ENCODE measurements around the gene IL9R. TPM values are rescaled to one million over a fixed set of nuclear protein-coding genes. Genes with fewer than 3 reads are reported as not detected.
"Not testable (repeated sequence)": the region's sequence is repeated elsewhere in the genome, so short reads cannot be mapped to it uniquely, and the experiment has no call there.

Gene IL9R
- total RNA-seq (2014; rRNA removed; shearing (Covaris generic); ENCODE audit: low replicate concordance) = not detected in 2 replicates

GRCh38 chrX:155997436-155997835, at the start of gene IL9R:
IL9R (plus strand) TSS chrX:155997696; CDS start chrX:155997760, 64 bp downstream.
- DNase-seq (ENCODE audit: low read depth) = no peak
- in situ Hi-C loops (cut with HindIII; ENCODE audit: low pct_unique_long_range_greater_than_20kb, low sequenced_read_pairs) = no loop called here

- no peak for DNase-seq (ENCODE audit: low read depth)
- in situ Hi-C loops (cut with HindIII; ENCODE audit: low pct_unique_long_range_greater_than_20kb, low sequenced_read_pairs) = no loop called here
These were observed 48.4 kb upstream of the IL9R start for GRCh38 chrX:155949098-155949497.

DNA sequence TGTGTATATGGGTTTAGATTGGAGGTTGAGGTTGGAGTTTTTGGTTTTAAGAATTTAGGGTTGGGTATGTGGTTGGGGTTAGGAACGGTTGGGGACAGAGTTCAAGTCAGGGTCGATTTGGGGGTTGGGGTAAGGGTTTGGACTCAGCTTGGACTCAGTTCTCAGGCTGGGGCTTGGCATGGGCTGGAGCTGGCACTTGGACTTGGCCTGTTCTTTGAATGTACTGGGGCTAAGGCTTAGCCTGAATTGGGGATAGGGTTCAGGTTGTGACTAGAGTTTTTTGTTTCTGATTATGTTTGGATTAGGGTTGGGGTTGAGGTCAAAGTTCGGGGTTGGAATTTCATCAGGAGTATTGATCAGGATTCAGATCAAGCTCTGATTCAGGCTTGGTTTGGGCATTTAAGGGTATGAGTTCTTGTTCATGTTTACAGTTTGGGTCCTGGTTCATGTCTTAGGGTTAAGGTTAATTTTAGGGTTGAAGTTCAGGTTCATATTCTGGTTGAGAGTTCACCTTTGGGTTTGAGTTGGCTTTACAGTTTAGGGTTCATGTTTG, 46.2 kb upstream of the IL9R start:
- DNase-seq (ENCODE audit: low read depth) = no peak
- in situ Hi-C loops (cut with HindIII; ENCODE audit: low pct_unique_long_range_greater_than_20kb, low sequenced_read_pairs) = no loop called here

DNA sequence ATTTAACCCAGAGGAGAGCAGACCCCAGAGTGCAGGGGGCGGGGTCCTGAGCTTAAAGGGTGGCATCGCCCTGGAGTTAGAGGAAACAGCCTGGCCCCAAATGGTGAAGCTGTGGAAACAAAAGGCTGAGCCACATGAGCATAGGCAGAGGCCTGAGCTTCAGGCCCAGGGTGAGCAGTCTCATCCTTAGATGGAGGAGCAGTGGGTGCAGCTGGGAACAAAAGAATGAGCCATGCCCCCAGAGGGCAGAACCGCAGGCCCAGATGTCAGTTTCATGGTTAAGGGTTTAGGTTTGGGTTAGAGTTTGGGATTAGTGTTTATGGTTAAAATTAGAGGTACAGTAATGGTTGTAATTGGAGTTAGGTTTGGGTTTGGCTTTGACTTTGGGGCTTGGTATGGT, 44.4 kb upstream of the IL9R start:
- no peak for DNase-seq (ENCODE audit: low read depth)
- in situ Hi-C loops (cut with HindIII; ENCODE audit: low pct_unique_long_range_greater_than_20kb, low sequenced_read_pairs) = no loop called here

- no peak for DNase-seq (ENCODE audit: low read depth)
- in situ Hi-C loops (cut with HindIII; ENCODE audit: low pct_unique_long_range_greater_than_20kb, low sequenced_read_pairs) = no loop called here
These were observed 42.7 kb upstream of the IL9R start for GRCh38 chrX:155954793-155955192.

DNA sequence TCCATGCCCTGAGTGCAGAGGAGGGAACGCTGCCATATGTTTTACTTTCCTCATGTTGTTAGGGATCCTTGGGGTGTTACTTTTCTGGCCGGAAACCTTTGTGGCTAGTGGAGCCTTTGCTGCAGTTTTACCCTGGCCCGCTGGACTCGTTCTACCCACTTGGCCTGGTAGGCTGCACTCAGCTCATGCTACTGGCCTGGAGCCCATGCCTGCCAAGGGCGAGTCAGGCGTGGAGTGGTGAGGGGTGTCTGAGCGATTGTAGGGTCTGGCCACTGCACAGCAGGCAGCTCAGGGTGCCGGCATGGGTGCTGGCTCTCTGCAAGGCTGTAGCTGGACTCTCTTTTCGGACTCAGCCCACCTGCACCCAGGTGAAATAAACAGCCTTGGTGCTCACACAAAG, 41.4 kb upstream of the IL9R start:
- no peak for DNase-seq (ENCODE audit: low read depth)
- in situ Hi-C loops (cut with HindIII; ENCODE audit: low pct_unique_long_range_greater_than_20kb, low sequenced_read_pairs) = no loop called here

GRCh38 chrX:155956649-155957048, 40.8 kb upstream of the IL9R start:
- in situ Hi-C loops (cut with HindIII; ENCODE audit: low pct_unique_long_range_greater_than_20kb, low sequenced_read_pairs) = no loop called here

DNA sequence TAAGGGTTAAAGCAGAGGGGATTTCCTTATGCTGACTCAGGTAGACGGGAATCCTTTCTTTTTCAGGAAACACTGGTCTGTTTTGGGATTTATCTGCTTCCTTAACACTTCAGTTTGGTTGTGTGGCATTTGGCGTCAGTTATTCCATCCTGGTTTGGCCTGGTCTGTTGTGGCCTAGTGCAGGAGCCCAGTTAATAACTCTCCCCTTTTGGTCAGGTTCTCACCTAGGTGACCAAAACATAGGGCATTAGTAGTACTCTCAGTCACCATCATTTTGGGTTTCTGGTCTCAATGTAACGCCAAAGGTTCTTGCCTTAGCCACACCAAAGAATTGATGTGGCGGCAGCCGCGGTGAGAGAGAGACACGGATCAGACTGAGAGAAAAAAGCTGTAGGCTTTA, 39.7 kb upstream of the IL9R start:
- DNase-seq (ENCODE audit: low read depth) = no peak
- in situ Hi-C loops (cut with HindIII; ENCODE audit: low pct_unique_long_range_greater_than_20kb, low sequenced_read_pairs) = no loop called here

More at GRCh38 chrX:155956649-155957048, 40.8 kb upstream of the IL9R start:
- no peak for DNase-seq (ENCODE audit: low read depth)

- in situ Hi-C loops (cut with HindIII; ENCODE audit: low pct_unique_long_range_greater_than_20kb, low sequenced_read_pairs) = no loop called here
- DNase-seq (ENCODE audit: low read depth) = no peak
These were observed 38.4 kb upstream of the IL9R start for GRCh38 chrX:155959018-155959587.

- in situ Hi-C loops (cut with HindIII; ENCODE audit: low pct_unique_long_range_greater_than_20kb, low sequenced_read_pairs) = no loop called here
- no peak for DNase-seq (ENCODE audit: low read depth)
These were observed 34.6 kb upstream of the IL9R start for GRCh38 chrX:155962906-155963305.

GRCh38 chrX:155966876-155967275, 30.6 kb upstream of the IL9R start:
- in situ Hi-C loops (cut with HindIII; ENCODE audit: low pct_unique_long_range_greater_than_20kb, low sequenced_read_pairs) = no loop called here
- no peak for DNase-seq (ENCODE audit: low read depth)

GRCh38 chrX:155967653-155968325, 29.7 kb upstream of the IL9R start:
- DNase-seq (ENCODE audit: low read depth) = no peak
- in situ Hi-C loops (cut with HindIII; ENCODE audit: low pct_unique_long_range_greater_than_20kb, low sequenced_read_pairs) = no loop called here

- in situ Hi-C loops (cut with HindIII; ENCODE audit: low pct_unique_long_range_greater_than_20kb, low sequenced_read_pairs) = no loop called here
- no peak for DNase-seq (ENCODE audit: low read depth)
These were observed 29.2 kb upstream of the IL9R start for GRCh38 chrX:155968326-155968661.

- in situ Hi-C loops (cut with HindIII; ENCODE audit: low pct_unique_long_range_greater_than_20kb, low sequenced_read_pairs) = no loop called here
- no peak for DNase-seq (ENCODE audit: low read depth)
These were observed 28.7 kb upstream of the IL9R start for GRCh38 chrX:155968791-155969190.

DNA sequence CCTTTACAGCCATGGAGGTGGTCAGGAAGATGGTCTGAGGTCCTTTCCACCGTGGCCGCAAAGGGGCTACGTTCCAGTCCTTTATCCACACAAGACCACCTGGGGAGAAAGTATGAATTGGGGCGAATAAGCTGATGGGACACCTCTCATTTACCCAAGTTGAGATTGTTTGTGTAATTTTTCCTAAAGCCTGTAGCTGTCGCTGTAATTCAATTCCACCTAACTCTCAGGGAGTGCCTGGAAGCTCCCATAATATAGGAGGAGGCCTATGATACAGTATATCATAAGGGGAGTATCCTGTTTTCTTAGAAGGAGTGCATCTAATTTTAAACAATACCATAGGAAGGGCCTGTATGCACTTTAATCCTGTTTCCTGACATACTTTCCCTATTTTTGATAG, 25.8 kb upstream of the IL9R start:
- in situ Hi-C loops (cut with HindIII; ENCODE audit: low pct_unique_long_range_greater_than_20kb, low sequenced_read_pairs); DNase-seq (ENCODE audit: low read depth): not testable (repeated sequence)

- DNase-seq (ENCODE audit: low read depth); in situ Hi-C loops (cut with HindIII; ENCODE audit: low pct_unique_long_range_greater_than_20kb, low sequenced_read_pairs): not testable (repeated sequence)
These were observed 25.3 kb upstream of the IL9R start for GRCh38 chrX:155972241-155972640.

- in situ Hi-C loops (cut with HindIII; ENCODE audit: low pct_unique_long_range_greater_than_20kb, low sequenced_read_pairs) = no loop called here
These were observed 14.2 kb upstream of the IL9R start for GRCh38 chrX:155983326-155983725.

GRCh38 chrX:155985208-155985607, 12.3 kb upstream of the IL9R start:
- in situ Hi-C loops (cut with HindIII; ENCODE audit: low pct_unique_long_range_greater_than_20kb, low sequenced_read_pairs) = no loop called here

More at GRCh38 chrX:155983326-155983725, 14.2 kb upstream of the IL9R start:
- no peak for DNase-seq (ENCODE audit: low read depth)

DNA sequence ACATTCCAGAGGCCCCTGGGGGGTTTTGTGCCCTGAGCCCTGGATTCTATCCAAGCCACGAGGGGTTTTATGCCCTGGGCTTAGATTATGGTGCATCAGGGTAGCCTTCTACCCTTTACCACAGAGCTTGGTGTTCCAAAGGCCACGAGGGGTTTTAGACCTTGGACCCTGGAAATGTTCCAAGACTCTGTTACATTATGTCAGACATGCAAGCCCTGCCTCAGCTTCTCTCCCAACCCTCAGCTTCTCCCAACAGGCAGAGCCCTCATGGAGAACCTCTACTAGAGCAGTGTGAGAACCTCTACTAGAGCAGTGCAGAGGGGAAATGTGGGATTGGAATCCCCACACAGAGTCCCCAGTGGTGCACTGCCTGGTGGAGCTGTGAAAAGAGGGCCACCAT, 10.5 kb upstream of the IL9R start:
- DNase-seq (ENCODE audit: low read depth); in situ Hi-C loops (cut with HindIII; ENCODE audit: low pct_unique_long_range_greater_than_20kb, low sequenced_read_pairs): not testable (repeated sequence)

More at GRCh38 chrX:155985208-155985607, 12.3 kb upstream of the IL9R start:
- DNase-seq (ENCODE audit: low read depth) = no peak

- DNase-seq (ENCODE audit: low read depth) = no peak
These were observed 8.6 kb upstream of the IL9R start for GRCh38 chrX:155988859-155989258.

More at GRCh38 chrX:155988859-155989258, 8.6 kb upstream of the IL9R start:
- in situ Hi-C loops (cut with HindIII; ENCODE audit: low pct_unique_long_range_greater_than_20kb, low sequenced_read_pairs) = no loop called here

All from Caki2 (cell line).